GM19328 (cell line): ENCODE results near the gene NBEAL1.
"Not testable (repeated sequence)": the region's sequence is repeated elsewhere in the genome, so short reads cannot be mapped to it uniquely, and the experiment has no call there.

Source experiments
- ATAC-seq: cut with Tn5 transposase; IDR thresholded peaks from one replicate; pipeline ENCODE4 v1.9.1; 2021; ENCODE audit warnings: mild to moderate bottlenecking, moderate library complexity; ENCODE audit not compliant: unreplicated experiment

NBEAL1 gene

DNA sequence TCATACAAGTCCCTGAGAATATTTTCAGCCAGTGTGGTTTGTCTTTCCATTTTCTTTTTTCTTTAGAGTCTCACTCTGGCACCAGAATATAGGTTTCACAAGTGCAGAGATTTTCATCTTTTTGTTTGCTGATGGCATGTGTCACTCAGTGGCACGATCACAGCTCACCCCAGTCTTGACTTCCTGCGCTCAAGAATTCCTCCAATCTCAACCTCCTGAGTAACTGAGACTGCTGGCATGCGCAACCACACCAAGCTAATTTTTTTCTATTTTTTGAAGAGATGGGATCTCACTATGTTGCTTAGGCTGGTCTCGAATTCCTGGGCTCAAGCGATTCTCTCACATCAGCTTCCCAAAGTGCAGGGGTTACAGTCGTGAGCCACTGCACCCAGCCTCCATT, 23.9 kb downstream of the NBEAL1 start:
- ATAC-seq: no peak

DNA sequence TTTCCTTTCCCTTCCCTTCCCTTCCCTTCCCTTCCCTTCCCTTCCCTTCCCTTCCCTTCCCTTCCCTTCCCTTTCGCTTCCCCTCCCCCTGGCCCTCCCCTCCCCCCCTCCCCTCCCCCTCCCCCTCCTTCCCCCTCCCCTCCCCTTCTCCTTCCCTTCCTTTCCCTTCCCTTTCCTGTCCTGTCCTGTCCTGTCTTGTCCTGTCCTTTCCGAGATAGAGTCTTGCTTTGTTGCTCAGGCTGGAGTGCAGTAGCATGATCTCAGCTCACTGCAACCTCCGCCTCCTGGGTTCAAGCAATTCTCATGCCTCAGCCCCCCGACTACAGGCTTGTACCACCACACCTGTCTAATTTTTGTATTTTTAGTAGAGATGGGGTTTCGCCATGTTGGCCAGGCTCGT, 24.5 kb downstream of the NBEAL1 start:
- not testable (repeated sequence) for ATAC-seq

DNA sequence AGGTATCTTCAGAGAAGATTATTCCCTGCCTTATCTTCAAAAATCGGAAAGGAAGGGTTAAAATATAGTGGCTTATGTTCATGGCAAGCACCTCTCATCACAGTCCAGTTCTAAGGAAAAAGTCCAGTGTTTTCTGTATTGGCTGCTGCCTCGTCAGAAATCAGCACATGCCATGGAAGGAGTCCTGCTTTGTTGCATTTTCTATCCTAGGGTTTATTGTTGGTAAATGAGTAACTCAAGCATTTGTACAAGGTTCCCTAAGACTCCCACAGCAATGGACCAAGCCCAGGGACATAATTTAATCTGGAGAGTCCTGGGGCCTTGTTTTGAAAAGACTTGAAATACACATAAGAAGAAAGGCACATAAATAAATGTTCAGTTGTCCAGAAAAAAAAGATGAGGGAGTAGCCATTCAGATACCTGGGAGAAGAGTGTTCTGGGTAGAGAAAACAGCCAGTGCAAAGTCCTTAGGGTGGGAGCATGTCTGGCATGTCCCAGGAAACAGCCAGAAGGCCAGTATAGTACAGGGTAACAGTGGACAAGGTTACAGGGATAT, 26.4 kb downstream of the NBEAL1 start:
- no peak for ATAC-seq

DNA sequence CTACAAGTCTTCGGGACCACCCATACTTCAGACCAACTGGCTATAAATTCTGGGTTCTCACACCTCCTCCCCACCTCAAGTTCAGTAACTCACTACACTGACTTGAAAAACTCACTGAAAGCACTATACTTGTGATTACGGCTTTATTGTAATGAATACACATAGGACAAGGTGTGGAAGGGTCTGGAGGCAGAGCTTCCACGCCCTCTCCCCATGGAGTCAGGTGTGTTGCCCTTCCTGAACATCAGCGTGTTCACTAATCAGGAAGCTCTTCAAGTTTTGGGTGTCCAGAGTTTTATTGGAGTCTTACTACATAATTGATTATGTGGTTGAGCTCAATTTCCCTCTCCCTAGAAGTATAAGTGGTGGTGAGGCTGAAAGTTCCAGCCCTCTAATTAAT, 27.5 kb downstream of the NBEAL1 start:
- ATAC-seq: no peak

DNA sequence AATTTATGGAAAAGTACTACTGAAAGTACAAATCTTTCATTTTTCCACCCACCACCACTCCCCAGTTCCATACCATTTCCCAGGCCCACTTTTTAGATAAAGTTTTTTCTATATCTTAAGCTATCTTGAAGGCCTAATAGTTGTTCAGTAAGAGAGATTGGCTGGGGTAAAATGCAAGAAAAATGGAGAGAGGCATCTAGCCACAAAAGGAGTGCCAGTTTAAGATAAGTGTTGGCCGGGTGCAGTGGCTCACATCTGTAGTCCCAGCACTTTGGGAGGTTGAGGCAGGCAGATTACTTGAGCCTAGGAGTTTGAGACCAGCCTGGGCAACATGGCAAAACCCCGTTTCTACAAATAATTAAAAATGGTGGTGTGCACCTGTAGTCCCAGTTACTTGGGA, 28.6 kb downstream of the NBEAL1 start:
- no peak for ATAC-seq

DNA sequence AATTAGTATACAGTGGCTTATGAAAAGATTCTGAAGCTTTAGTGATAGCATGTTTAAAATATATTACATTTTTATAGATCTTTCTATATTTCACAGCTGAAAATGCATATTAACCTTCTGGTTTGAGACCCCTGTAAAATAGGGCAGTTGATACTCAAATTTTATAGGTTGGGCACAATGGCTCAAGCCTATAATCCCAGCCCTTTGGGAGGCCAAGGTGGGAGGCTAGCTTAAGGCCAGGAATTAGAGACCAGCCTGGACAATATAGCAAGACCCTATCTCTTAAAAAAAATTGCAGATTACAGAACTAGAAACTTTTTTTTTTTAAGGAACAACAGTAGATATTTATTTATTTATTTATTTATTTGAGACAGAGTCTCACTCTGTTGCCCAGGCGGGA, 31.2 kb downstream of the NBEAL1 start:
- no peak for ATAC-seq

DNA sequence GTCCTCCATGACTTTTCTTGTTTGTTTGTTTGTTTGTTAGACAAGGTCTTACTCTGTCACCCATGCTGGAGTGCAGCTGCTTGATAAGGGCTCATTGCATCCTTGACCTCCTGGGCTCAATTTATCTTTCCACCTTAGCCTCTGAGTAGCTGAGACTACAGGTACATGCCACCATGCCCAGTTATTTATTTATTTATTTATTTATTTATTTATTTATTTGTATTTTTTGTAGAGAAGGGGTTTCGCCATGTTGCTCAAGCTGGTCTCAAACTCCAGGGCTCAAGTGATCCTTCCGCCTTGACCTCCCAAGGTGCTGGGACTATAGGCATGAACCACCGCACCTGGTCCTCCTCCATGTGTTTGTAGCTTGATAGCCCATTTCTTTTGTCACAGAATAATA, 37.9 kb downstream of the NBEAL1 start:
- no peak for ATAC-seq

DNA sequence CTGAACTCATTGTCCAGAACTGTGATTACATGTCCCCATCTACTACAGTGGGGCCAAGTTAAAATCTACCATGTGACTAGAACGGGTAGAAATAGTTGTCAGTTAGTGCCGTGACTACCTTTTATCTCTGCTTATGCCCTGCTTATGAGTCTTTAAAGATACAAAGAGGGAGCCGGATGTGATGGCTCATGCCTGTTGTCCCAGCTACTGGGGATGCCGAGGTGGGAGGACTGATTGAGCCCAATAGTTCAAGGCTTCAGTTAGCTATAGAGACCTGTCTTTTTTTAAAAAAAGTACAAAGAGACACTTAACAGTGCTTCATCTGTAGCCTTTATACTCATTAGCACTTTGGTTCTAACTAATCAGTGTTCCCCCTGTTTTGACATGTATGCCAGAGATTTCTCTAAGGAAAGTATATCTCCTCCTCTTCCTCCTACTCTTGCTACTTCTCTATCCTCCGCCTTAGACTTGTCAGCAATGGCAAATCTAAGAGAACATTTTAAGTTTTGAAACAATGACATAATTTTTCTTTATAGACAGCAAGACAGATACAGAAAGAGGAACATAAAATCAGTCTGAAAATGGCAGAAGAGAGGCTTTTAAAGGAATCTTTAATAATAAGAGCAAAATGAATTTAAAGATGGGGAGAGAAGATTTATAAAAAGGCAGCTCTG, 45.0 kb downstream of the NBEAL1 start:
- no peak for ATAC-seq

DNA sequence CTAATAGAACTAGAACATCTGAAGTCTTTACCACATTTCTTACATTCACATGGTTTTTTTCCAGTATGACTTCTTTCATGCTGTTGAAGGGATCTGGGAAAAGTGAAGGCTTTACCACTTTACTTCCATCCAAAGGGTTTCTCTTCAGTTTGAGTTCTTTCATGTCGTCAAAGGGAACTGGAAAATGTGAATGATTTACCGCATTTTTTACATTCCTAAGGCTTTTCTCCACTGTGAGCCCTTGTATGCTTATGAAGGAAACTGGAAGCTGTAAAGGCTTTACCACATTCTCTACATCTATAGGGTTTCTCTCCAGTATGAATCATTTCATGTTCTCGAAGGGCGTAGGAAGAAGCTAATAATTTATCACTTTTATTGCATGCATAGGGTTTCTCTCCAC, 46.7 kb downstream of the NBEAL1 start:
- ATAC-seq: no peak

DNA sequence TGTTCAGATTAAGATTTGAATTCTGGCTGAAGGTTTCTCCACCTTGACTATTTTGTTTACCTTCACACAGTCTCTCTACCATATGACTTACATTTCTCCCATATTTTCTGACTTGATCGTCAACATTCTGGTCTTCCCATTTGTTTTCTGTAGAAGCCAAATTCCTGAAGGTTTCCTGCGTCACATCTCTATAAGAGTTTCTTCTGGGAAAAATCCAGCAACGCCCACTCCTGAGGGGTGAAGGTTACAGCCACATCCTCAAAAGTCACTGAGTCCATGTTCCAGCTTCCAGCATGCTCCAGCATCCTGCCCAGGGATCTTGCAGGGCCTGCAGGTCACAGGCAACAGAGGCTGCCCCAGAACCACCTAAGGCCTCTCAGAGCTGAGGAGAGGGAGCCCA, 47.5 kb downstream of the NBEAL1 start:
- ATAC-seq: no peak

DNA sequence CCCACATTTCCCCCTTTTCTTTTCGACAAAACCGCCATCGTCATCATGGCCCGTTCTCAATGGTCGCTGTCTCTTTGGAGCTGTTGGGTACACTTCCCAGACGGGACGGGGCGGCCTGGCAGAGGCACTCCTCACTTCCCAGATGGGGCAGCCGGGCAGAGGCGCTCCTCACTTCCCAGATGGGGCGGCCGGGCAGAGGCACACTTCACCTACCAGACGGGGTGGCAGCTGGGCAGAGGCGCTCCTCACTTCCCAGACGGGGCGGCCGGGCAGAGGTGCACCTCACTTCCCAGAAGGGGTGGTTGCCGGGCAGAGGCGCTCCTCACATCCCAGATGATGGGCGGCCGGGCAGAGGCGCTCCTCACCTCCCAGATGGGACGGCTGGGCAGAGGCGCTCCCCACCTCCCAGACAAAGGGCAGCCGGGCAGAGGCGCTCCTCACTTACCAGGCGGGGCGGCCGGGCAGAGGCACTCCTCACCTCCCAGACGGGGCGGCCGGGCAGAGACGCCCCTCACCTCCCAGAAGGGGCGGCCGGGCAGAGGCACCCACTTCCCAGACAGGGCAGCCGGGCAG, 51.9 kb downstream of the NBEAL1 start:
- ATAC-seq: not testable (repeated sequence)

DNA sequence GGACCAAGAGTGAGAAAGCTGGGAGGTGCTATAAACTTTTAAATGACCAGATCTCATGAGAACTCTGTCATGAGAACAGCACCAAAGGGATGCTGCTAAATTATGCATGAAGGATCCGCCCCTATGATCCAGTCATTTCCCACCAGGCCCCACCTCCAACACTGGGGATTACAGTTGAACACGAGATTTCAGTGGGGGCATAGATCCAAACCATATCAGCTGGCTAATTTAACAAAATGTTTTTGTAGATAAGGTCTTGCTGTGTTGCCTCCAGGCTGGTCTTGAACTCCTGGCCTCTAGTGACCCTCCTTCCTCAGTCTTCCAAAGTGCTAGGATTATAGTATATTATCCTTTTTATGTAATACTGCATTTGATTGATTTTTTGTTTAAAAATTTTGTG, 56.0 kb downstream of the NBEAL1 start:
- ATAC-seq: no peak

DNA sequence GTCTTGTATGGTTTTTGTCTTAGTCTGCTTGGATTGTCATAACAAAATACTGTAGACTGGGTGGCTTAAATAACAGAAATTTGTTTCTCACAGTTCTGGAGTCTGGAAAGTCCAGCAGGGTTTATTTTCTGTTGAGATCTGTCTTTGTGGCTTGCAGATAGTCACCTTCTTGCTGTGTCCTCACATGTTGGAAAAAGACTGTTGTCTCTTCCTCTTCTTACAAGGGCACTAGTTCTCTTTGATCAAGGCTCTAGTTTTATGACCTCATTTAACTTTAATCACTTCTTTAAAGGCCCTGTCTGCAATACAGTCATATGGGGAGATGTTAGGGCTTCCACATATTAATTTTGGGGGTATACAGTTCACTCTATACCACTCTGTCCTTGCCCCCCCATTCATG, 56.5 kb downstream of the NBEAL1 start:
- ATAC-seq: no peak

DNA sequence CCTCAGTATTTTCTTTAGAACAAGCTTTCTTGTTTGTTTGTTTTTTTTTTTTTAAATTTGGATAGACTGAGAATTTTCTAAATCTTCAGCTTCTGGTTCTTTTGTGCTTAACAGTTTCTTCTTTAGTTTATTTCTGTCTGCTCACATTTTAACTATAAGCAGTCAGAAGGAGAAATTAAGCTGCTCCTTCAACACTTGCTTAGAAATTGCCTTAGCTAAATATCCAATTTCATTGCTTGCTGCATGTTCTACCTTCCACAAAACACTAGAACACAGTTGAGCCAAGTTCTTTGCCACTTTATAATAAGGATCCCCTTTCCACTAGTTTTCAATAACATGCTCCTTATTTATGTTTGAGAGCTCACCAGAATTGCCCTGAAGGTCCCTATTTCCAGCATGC, 57.7 kb downstream of the NBEAL1 start:
- no peak for ATAC-seq

DNA sequence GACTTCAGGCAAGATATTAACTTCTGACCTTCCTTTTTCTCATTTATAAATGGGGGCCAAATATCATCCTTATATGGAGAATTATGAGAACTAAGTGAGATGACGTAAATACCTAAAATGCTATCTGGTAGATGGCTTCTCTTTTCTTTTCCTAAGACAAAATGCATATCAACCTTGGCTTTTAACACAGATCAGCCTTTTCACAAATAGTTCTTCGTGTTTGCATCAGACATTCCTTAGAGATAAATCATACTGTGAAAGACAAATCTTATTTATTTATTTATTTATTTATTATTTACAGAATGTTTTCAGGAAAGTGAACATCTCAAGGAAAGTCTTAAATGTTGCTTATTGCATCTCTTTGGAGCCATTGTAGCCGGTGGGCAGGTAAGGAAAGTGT, 62.8 kb downstream of the NBEAL1 start:
- ATAC-seq: no peak

DNA sequence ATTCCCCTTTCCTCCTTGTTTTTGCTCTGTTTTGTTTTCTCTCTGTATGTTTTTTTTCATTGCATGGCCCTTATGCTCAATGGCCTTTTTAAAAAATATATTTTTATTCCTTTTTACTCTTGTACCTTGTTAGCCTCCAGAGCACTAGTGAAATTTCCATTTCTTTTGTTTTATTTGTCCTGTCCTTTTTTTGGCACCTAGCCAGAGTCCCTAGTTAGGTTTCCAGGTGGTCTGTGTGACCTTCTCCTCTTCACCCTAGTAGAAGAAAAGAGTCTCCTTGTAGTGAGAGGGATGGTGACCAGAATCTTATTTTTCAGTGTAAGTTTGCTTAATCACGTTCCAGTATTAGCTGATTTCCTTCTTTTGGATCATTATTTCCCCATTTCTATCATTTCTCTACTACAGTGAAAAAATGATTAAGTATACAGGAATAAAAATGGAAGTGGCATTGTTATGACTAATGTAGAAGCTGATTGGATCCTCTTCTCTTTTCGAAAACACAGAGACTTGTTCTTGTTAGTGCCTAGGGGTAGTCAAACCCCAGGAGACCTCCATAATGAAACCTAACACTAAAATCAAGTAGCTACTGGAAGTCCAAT, 65.9 kb downstream of the NBEAL1 start:
- no peak for ATAC-seq

DNA sequence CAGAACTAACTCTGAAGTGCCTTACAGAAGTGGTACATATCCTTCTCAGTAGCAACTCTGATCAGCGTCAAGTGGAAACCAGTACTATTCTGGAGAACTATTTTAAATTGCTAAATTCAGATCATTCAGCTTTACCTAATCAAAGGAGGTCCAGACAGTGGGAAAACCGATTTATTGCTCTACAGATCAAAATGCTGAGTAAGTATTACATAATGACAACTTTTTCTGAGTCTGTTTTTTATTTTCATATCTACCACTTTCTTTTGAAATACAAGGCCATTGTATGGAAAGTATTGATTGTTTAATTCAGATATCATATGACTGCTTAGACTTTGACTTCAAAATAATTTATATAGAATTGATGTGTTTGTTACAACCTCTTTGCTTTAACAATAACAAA, 68.7 kb downstream of the NBEAL1 start:
- no peak for ATAC-seq

DNA sequence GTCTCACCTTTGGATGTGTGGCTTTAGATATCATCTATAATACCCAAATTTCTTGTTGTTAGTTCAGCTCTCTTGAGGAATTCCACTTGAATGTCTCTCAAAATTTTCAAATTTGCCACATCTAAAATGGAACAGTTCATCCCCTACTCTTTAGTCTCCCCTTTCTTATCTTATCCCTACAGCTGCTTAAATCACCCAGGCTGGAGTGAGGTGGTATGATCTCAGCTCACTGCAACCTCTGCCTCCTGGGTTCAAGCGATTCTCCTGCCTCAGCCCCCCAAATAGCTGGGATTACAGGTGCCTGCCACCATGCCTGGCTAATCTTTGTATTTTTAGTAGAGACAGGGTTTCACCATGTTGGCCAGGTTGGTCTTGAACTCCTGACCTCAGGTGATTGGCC, 71.7 kb downstream of the NBEAL1 start:
- not testable (repeated sequence) for ATAC-seq

DNA sequence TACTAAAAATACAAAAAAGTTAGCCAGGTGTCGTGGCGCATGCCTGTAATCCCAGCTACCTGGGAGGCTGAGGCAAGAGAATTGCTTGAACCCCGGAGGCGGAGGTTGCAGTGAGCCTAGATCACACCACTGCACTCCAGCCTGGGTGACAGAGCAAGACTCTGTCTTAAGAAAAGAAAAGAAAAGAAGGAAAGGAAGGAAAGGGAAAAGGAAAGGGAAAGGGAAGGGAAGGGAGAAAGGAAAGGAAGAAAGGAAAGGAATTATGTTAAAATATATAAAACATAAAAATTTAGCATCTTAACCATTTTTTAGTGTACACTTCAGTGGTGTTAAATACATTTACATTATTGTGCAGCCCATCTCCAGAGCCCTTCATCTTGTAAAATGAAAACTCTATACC, 76.0 kb downstream of the NBEAL1 start:
- ATAC-seq: not testable (repeated sequence)

DNA sequence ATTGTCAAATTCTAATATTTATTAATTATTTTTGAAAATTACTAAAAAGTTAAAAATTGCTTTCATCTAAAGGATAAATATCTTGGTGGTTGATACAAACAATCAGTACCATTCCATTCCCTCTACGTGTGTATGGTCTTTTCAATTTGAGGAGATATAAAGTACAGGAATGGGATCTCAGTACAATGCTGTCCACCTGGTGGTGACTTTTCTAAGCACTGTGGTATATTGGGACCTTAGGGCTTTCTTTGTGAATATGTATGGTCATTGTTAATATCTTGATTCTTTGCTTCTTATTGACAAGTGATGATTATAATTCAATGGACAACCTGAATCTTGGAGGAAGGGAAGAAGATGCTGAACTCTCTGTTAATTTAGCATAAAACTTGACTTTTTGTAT, 83.1 kb downstream of the NBEAL1 start:
- no peak for ATAC-seq

DNA sequence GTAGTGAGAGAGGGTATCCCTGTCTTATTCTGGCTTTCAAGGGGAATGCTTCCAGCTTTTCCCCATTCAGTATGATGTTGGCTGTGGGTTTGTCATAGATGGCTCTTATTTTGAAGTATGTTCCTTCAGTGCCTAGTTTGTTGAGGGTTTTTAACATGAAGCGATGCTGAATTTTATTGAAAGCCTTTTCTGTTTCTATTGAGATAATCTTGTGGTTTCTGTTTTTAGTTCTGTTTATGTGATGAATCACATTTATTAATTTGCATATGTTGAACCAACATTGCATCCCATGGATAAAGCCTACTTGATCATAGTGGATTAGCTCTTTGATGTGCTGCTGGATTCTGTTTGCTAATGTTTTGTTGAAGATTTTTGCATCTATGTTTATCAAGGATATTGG, 87.7 kb downstream of the NBEAL1 start:
- not testable (repeated sequence) for ATAC-seq

DNA sequence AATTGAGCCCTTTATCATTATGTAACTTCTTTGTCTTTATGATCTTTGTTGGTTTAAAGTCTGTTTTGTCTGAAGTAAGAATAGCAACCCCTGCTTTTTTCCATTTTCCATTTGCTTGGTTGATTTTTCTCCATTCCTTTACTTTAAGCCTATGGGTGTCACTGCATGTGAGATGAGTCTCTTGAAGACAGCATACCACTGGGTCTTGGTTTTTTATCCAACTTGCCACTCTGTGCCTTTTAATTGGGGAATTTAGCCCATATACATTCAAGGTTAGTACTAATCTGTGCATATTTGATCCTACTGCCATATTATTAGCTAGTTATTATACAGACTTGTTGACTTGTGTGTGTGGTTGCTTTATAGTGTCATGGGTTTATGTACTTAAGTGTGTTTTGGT, 89.6 kb downstream of the NBEAL1 start:
- no peak for ATAC-seq
